ENCODE results near the gene USP21.
A peak's percentile ranks its signal among the peaks of the same experiment; 100 is the strongest.
"Not testable (repeated sequence)": the region's sequence is repeated elsewhere in the genome, so short reads cannot be mapped to it uniquely, and the experiment has no call there.

The USP21 gene, protein sequence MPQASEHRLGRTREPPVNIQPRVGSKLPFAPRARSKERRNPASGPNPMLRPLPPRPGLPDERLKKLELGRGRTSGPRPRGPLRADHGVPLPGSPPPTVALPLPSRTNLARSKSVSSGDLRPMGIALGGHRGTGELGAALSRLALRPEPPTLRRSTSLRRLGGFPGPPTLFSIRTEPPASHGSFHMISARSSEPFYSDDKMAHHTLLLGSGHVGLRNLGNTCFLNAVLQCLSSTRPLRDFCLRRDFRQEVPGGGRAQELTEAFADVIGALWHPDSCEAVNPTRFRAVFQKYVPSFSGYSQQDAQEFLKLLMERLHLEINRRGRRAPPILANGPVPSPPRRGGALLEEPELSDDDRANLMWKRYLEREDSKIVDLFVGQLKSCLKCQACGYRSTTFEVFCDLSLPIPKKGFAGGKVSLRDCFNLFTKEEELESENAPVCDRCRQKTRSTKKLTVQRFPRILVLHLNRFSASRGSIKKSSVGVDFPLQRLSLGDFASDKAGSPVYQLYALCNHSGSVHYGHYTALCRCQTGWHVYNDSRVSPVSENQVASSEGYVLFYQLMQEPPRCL

DNA sequence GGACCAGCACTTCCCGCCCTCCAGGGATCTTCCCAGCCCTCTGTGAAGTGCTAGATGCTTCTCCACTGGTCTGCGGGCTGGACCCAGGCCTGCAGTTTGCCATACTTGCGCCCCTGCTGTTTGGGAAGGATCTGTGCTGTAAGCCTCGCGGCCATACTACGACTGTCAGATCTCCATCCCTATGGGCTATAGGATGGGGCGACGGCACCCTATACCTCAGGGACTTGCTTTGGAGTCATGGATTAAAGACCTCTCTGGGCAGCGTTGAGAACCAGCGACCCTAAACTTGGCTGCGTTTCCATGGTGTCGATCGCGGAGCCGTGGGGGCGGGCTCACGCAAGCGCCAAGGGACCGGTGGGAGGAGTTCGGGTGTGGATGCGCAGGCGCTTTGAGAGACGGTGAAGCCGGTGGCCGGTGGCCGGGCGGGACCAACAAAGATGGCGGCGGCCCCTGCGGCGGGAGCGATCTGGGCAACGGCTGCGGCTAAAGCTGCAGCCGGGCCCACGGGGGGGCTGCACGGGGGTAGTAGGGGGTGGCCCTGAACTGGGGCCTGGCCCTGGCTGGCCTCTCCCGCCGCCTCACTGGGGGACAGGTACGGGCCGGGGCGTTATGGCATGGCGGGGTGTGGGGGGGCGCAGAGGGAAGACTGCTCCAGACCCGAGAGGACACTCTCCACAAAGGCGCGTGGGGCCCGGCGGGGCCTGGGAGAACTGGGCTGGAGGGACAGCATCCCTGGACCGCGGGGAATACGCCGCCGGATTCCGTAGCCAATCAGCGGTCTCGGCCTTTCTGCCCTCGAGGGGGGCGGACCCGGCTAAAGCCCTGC, at the start of gene USP21:
USP21 (plus strand) TSS at position 414 of the 826 bp plus-strand sequence. CDS start 1,141 bp downstream, outside the sequence.
- DNase-seq, result peak; percentile 92 to 93

DNA sequence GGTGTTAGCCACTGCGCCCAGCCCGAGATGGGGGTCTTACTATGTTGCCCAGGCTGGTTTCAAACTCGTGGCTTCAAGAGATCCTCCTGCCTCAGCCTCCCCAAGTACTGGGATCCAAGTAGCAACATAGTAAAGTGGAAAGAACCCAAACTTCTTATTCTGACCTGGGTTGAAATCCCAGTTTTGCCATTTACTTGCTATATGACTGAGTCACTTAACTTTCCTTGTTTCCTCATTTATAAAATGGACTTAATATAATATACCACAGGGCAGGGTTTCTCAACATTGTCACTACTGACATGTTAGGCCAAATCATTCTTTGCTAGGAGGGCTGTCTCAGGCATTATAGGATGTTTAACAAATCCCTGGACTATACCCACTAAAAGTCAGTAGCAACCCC, 48.2 kb upstream of the USP21 start:
- DNase-seq, result no peak

DNA sequence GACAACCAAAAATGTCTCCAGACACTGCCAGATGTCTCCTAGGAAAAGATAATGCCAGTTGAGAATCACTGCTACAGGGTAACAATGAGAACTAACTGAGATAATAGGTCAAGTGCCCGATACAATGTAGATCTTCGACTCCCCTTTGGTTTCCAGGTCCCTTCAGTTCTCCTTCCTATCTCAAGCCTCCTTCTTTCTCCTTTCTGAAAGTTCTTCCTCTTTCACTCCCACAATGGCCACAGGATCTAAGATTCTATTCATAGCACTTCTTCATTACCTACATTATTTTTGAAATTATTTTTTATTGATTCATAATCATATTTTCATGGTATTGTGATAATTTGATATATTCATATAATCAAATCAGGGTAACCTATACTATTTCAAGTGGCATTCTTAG, 47.8 kb upstream of the USP21 start:
- DNase-seq, result no peak

DNA sequence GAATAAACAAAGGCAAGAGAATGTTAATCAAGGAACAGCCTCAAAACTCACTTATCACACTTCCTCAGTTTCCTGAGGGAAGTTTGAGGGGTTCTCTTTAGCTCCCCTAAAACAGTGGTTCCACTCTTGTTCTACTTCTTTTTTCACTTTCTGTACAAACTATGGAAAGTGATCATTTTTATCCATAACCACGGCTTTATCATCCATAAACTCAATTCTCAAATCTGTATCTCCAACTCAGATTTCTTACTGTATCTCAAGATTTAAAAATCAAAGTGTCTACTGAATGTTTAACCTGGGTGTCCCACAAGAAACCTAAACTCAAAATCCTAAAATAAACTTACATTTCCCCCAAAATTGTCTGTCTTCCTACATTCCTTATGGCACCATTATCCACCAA, 45.4 kb upstream of the USP21 start:
- no peak for DNase-seq

DNA sequence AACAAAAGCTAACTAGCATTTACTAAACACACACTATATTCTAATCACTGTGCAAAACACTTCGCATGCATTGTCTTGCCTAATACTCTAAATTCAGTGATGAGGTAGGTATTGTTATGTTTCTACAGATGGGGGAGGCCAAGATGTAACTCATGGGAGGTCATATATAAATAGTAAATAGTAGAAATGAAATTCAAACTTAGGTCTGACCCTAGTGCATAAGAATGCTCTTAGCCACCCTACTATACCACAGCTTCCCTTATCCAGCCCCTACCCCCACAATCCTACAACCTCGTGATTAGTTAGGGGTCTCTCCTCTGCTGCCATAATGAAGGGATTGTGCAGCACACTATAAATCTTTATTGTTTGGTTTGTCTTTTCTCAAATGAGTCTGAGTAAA, 44.7 kb upstream of the USP21 start:
- no peak for DNase-seq

DNA sequence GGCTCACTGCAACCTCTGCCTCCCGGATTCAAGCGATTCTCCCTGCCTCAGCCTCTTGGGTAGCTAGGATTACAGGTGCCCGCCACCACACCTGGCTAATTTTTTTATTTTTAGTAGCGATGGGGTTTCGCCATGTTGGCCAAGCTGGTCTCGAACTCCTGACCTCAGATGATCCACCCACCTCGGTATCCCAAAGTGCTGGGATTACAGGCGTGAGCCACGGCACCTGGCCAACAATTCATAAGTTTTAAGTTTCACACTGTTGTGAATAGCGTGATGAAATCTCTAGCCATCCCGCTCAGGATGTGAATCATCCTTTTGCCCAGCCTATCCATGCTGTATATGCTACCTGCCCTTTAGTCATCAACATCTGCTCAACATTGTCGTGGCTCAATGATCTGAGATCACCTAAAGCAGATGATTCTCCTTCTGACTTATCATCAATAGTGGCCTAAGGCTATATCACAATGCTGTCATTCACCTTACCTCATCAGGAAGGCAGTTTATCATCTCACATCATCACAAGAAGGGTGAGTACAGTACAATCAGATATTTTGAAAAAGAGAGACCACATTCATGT, 44.1 kb upstream of the USP21 start:
- DNase-seq, result peak in 1 of 2 experiments; percentile 51

DNA sequence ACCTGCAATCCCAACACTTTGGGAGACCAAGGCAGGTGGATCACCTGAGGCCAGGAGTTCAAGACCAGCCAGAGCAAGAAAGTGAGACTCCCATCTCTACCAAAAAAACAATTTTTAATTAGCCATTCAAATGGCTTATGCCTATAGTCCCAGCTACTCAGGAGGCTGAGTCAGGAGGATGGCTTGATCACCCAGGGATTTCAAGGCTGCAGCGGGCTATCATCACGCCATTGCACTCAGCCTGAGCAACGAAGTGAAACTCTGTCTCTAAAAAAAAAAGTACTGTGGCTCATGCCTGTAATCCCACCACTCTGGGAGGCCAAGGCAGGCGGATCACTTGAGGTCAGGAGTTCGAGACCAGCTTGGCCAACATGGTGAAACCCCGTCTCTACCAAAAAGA, 43.3 kb upstream of the USP21 start:
- not testable (repeated sequence) for DNase-seq

DNA sequence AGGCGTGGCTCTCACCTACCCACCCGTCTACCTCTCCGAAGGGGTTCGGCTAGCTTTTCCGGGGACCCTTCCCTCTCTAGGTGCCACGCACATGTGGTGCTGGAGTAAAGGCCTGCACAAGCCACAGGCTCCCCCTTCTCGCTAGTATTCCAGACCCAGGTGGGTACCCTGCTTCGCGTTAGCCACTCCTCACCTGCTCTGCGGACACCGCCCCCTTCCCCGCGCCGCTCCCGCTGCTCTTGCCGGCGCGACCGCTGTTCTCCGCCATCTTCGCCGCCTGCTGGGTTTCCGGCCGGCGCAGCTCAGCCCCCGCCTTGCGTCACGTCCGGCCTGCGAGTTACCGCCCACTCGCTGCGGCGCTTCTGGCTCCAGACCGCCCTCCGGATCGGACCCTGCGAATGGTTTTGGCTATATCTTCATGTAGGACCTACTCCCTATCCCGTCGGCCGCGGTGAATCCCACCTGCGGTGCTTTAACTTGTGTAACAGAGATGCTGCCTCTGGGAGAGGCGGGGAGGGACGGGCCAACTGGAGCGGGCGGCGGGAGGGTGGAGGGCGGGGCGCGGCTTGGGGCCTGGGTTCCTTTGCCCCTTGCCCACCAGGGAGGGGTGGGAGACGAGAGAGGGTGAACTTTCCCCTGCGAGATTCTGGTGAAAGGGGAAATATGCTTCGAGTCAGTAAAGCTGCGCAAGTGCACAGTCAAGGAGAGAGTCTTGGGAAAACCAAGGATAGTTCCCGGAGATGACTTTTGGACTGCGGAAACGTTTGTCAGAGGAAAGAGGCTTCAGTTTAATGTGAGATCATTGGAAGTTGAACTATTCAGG, 41.3 kb upstream of the USP21 start, which contains the start of the genes NIT1 and PFDN2:
NIT1 (plus strand) TSS at position 347 of the 823 bp plus-strand sequence; CDS start at position 419, 72 bp downstream.
PFDN2 (minus strand) TSS at position 279 of the 823 bp plus-strand sequence; CDS start at position 268, 11 bp downstream.
- DNase-seq, result peak; percentile 86 to 89

DNA sequence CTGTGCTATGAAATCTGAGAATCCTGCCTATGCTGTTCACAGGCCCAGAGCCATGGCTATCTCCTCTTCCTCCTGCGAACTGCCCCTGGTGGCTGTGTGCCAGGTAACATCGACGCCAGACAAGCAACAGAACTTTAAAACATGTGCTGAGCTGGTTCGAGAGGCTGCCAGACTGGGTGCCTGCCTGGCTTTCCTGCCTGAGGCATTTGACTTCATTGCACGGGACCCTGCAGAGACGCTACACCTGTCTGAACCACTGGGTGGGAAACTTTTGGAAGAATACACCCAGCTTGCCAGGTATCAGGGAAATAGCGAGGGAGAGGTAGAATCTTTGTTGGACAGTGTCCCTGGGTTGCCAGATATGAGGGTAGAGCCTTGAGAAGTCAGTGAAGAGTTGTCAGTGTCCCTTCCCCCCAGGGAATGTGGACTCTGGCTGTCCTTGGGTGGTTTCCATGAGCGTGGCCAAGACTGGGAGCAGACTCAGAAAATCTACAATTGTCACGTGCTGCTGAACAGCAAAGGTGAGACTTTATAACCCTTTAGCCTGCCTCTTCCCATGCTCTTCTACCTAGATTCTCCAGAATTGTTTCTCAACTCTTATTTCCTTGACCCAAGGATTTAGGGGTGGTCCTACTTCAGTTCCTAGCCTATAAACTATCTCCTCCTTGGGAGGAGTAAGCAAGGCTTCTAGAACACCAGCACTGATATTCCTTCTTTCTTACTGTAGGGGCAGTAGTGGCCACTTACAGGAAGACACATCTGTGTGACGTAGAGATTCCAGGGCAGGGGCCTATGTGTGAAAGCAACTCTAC, 40.0 kb upstream of the USP21 start:
- DNase-seq, result peak; percentile 65 to 78

DNA sequence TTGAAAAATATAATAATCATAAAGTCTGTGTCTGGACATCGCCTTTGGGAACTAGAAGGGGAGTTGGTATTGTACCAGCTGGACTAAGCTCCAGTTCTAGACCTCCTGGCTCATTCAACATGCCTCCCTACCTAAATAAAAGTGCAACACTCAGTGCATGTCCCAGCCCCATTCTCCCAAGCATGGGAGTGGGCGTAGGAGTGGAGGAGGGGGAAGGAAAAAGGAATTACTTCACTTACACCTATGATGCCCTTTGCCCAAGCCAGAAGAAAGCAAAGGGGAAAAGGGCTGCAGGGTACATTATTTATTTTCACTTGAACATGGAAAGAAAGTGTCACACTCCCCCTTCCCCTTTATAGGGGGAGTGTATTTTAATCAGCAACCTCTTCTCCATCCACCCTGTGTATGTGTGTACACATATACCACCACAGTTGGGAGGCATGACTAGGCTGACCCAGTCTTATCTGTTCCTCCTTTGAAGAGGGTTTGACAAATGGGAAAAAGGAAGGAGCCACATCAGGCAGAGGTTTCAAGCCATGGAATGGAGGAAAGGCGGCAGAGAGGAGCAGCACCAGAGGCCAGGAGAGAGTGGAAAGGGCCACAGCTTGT, 38.2 kb upstream of the USP21 start:
- no peak for DNase-seq

DNA sequence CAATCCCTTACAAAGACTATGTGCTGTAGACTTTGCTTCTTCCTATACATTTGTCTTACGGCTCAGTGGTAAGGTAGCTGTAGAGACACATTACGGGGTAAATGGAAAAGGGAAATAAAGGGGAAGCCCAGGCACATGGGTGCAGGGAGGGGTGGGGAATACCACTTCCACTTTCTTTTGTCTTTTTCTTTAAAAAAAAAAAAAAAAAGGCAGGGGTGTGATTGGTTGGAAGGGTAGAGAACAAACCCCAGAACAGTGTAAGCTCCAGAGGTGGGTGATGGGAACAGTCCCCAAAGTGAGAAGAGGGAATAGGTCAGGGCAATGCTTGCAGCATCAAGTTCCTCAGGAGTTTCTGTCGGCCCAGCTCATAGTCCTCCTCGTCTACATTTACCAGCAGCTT, 37.5 kb upstream of the USP21 start:
- DNase-seq, result no peak

DNA sequence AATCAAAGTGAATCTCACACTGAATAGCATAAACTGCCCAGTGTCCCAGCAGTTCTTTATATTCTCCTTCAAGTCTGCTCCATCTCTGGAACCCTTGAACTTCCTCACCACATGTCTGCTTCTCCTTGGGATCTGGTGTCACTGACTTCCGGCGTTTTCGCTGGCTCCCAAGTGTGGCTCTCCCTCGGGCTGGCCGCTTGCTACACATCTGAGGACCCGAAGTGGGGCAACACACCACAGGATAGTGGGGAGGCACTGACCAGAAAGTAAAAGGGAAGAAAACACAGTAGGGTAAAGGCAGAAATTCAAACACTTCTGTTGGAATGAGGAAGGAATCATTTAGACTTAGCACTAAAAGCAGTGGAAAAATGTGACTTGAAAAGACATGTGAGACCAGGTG, 36.3 kb upstream of the USP21 start:
- no peak for DNase-seq

DNA sequence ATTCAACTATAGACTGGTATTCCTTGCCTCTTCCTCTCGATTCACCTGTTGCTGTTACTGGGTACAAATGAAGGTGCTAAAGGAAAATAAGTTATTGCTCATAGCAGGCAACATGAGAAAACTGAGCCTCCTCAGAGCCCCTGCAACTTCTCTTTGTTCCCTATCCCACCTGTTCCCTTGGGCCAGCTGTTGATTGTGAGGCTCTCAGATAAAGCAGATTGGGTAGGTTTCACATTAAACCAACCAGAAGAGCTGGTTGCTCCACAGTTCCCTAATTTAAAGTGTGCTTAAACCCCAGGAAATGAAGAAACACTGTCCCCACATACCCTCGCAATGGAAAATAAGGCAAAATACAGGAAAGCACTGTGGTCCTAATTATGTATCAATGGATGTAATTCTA, 31.7 kb upstream of the USP21 start:
- no peak for DNase-seq

DNA sequence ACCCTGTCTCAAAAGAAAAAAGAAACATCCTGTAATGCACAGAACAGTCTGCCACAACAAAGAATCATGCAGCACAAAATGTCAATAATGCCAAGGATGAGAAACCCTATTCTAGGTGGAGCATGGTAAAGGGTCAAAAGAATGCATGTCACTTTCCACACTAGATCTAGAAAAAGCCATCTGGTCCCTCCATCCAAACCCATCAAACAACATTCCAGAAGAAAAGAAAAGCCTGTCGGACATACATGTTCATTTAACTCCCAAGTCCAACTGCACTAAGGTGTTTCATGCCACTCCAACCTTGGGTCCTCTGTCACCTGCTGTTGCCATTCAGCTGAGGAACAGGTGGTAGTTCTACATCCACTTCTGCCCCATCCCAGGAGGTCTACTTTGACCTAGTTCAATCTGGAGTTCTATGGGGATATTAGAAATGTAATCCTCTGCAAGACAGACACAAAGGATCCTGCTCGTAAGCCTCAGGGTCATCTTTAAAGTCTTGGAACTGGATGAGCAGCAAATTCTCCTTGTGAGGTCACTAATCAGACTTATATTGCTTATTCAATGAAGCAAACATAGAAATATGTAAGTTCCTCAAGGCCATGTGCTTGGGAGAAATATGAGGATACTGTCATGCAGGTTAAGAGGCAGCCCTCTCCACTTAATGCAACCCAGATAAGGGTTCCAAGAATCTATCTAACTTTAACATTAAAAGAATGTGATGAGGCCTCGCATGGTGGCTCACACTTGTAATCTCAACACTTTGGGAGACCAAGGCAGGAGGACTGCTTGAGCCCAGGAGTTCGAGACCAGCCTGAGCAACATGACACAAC, 30.5 kb upstream of the USP21 start:
- no peak for DNase-seq

DNA sequence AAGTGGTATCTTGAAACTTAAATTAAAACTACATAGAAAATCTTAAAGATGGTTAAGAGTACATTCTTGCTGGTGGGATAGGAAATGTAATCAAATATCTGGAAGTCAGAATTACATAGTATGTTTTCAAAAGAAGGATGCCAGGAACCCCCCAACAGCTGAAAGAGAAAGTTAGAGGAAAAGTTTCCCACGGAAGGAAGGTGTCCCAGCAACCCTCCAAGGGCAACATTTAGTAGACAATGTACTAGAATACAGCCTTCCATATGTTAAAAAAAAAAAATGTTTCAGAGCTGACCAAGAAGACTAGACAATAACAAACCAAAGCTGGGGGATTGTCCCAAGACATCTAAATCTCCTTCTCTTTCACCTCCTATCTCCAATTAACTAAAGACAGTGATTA, 29.0 kb upstream of the USP21 start:
- no peak for DNase-seq

DNA sequence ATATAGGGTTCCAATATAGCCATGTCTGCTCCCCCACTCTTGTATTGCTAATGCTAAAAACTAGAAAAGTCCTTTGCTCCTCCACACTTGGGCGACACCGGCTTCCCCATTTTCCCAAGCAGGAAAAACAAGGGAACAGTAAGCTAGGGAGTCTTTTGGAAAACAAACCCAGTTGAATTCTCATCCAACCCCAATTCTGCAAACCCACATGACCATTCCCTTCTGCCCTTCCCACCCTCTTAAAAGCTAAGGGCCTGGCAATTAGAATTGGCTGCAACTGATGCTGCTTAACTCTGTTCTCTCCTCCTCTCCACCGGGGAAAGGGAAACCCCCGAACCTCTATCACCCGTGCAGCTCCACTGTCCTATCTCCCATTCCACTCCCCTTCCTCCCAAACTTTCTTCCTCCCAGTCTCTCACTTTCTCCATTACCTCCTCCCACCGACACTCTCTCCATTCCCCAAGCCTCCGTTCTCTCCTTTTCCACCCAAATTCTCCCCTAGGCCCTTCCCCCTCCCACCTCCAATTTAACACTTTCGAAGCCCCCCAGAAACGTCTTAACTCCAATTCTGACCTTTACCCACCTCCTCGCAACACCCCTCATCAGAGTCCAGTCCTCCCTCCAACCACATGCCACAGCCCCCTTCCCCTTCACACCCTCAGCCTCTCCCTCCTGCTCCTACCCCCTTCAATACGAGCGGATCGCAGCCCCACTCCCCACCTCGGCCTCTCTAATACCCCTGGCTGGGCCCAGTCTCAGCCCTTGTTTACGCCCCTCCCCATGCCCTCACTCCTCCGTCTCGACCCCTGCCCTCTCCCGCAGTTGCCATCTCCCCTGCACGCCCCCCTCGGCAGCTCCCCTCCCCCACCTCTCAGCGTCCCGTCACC, 27.5 kb upstream of the USP21 start:
- peak in 1 of 2 experiments; percentile 28 for DNase-seq

DNA sequence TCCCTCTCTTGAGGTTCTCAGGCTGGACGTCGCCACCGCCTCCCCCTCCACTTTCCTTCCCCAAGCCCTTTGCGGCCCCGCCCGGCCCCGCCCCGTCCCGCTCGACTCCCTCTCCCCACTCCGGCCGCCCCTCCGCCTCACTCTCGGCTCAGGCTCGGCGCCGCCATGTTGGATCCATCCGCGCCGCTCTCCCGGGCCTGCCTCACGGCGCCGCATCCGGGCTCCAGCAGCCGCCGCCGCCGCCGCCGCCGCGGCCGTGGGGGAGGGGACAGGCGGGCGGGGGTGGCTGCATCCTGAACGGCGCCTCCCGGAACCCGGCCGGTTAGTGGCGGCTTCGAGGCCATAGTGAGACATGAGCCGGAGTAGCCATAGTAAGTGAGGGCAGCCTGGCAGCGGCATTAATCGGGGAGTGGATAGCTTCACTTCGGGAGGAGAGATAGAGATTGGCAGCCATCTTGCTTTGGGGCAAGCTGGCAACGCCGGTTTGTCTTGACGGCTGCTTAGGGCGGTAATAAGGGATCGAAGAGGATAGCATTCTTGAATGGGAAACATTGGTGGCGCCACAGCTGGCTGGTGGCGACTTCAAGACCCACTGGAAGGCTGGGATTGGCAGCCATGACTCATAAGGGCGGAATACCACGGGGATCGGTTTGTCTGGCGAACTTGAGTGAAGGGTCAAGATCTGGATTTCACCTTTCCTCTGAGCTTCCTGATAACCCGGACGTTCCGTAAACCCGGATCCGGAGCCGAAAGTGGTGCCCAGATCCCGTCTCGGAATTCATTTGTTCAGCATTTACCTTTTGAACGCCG, 26.7 kb upstream of the USP21 start, which contains the start of gene DEDD:
DEDD (minus strand) TSS at position 258 of the 810 bp plus-strand sequence. CDS start 8,205 bp downstream, outside the sequence.
- DNase-seq, result peak; percentile 88 to 92
